Fibroblast of mammary gland (primary cell): ENCODE data around the gene DMRTA2.

Experiments
- DNase-seq: peaks from one replicate; pipeline ENCODE4 v3.0.0-alpha.2; 2010; ENCODE audit warnings: low read depth
- H3K4me3 ChIP-seq: 2 replicates; pipeline ENCODE4 v1.5.1; 2011; ENCODE audit warnings: low read depth, mild to moderate bottlenecking, low read length, moderate library complexity; ENCODE audit not compliant: control insufficient read depth
- TF ChIP-seq, protein P1 (sequence below): conservative IDR thresholded peaks from 2 replicates; pipeline ENCODE4 v1.5.1; 2011; ENCODE audit warnings: low read depth, low read length, inconsistent platforms; ENCODE audit not compliant: control insufficient read depth, insufficient read depth

The DMRTA2 gene

DNA sequence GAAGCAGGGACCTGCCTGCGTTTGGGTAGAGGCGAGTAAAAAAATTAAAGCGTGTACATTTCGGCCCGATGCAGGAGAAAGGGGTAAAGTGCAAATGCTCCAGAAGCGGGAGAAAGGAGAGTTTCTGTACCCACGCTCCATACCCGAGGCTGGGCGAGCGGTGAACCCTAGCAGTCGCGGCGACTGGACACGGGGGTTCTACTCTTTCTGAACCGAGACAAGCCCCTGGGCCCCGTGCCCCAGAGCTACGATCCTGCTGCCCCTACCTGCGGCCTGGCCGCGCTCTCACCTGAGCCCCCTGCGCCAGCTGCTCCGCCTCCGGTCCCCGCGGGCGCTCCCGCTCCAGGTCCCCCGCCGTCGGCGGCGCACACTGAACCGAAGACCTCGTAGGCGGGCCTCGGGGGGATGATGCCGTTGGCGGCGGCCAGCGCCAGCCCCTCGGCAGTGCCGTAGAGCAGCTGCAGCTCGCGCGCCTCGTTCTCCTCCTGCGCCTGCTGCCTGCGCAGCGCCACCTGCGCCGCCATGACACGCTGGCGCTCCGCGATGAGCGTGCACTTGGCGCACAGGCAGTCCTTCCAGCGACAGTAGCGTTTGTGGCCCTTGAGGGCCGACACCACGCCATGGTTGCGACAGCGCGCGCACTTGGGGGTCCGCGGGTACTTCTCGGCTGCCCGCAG lies 2.4 kb downstream of the DMRTA2 start:
- DNase-seq = no peak
- H3K4me3 ChIP-seq = no peak overlapping the region
- TF ChIP-seq, protein P1, sequence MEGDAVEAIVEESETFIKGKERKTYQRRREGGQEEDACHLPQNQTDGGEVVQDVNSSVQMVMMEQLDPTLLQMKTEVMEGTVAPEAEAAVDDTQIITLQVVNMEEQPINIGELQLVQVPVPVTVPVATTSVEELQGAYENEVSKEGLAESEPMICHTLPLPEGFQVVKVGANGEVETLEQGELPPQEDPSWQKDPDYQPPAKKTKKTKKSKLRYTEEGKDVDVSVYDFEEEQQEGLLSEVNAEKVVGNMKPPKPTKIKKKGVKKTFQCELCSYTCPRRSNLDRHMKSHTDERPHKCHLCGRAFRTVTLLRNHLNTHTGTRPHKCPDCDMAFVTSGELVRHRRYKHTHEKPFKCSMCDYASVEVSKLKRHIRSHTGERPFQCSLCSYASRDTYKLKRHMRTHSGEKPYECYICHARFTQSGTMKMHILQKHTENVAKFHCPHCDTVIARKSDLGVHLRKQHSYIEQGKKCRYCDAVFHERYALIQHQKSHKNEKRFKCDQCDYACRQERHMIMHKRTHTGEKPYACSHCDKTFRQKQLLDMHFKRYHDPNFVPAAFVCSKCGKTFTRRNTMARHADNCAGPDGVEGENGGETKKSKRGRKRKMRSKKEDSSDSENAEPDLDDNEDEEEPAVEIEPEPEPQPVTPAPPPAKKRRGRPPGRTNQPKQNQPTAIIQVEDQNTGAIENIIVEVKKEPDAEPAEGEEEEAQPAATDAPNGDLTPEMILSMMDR = no peak

DNA sequence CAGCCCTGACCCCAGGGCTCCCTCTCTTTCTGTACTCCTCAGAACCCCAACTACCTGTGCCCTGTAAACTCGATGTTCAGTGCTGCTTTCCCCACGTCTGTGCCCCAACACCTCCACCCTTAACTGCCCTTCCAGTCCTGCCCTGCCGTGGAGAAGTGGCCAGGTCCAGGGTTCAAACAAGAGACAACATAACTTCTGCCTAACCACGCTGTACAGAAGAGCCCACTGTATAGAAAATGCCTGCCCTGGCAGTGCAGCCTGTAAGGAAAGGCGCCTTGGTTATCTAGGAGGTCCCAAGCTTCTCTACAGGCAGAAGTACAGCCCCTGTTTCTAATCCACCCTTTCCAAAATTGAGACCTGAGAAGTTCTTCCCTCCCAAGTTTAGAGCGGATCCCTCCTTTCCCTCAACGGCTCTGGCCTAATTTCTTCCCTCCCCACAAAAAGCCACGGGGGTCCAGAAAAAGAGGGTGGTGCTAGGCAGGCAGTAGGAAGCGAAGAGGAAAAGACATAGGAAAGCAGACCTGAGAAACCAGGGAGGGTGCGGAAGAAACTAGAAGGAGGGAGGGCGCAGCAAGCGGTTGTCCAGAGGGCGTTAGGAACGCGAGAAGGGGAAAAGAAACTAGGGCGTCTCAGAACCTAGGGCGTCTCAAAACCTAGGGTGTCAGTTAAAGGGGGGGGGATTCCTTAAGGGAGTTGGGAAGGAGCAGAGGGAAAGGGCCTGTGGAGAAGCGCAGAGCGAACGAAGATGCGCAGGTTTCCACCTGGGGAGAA lies 3.2 kb downstream of the DMRTA2 start:
- DNase-seq = no peak
- TF ChIP-seq, protein P1 = no peak
- no peak overlapping the region for H3K4me3 ChIP-seq

DNA sequence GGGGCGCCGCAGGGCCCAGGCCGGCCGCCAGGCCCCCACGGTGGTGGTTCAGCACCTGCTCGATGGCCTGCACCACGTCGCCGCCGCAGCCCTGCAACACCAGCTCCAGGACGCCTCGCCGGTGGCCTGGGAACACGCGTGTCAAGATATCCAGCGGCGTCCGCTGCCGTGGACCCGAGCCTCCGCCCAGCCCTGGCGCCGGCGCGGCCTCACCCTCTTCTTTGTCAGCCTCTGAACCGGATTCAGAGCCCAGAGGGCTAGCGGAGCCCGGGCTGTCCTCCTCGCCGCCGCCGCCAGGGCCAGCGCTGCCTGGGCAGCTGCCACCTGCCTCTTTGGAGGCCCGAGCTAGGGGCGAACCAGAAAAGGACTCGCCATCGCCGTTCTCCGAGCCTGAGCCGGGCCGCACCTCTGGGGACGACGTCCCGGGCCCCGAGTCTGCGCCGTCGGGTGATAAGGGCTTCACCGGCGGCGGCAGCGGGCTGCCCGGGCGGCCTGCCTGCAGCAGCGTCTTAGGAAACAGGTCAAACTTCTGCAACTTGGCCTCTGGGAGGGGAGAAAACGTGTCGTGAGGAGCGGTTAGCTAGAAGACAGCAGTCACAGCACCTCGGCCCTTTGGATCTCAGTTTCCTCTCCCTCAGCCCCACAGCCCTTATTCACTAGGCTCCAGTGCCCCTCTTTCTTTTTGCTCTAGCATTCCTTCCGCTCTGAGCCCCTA lies 3.9 kb downstream of the DMRTA2 start:
- H3K4me3 ChIP-seq = no peak overlapping the region
- TF ChIP-seq, protein P1 = no peak
- DNase-seq = no peak

DNA sequence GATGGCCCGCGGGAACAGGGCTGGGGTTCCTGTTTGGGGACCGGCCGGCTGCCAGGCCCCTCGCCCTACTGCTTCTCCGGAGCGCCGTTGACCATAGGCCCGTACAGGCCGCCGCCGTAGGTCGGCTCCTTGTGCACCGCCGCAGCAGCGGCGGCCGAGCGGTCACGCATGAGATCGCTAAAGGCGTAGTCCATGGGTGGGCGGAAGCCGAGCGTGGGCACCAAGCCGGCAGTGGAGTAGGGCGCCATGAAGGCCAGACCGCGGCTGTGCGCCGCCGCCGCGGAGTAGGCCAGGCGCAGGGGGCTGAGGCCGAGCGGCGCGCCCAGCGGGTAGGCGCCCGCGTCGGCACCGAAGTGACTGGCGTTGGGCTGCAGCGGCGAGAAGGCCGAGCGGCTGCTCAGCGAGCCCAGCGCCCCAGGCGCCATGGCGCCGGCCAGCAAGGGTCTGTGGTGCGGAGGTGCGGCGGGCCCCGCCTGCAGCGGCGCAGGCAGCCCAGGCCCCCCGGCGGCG lies 4.6 kb downstream of the DMRTA2 start:
- no peak for DNase-seq
- TF ChIP-seq, protein P1 = no peak
- no peak overlapping the region for H3K4me3 ChIP-seq

DNA sequence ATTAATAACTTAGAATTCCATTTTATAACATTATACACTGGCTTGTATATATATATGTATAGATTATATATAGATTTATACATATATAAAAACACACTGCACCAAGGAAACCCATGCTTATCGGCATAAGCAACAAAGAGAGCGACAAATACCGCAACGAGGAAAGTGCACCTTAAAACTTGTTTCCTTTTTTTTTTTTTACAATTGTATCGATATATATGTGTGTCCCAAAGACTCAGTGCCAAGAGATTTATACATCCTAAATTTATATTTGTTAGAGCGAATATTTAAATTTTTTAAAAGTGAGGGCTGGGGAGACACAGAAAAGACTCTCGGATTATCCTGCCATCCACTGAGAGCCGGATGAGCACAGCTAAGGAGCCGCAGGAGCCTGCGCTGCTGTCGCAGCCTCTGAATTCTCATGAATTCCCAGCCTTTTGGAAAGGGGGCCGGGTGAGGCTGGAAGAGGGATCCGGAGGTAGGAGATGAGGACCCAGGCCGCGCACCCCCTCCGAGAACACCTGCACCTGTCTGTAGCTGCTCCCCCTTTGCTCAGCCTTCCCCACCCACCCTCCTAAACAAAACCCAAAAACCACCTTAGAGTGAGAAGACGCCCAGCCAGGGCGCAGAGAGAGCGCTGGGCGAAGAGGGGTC lies 5.2 kb downstream of the DMRTA2 start:
- TF ChIP-seq, protein P1 = no peak

DNA sequence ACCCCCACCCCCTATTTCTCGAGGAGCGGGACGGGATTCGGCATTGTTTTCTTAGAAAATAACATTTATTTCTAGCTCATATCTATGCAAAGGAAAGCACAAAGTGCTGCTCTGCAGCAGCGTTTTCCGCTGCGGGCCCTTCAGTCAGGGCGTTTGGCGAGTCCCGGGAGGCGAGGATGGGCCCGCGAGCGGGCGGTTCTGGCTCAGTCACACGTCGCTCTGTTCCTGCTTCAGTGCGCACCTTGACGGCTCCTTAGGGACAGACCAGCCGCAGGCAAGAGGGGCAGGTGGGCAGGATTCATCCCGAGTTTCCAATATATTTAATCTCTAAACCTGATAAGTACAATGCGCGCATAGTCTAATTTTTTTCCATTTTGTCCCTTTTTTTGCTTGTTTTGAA lies 5.7 kb downstream of the DMRTA2 start:
- no peak for DNase-seq
- no peak overlapping the region for H3K4me3 ChIP-seq
- TF ChIP-seq, protein P1 = no peak

More for the DNA sequence above, 5.2 kb downstream of the DMRTA2 start:
- H3K4me3 ChIP-seq = no peak overlapping the region
- DNase-seq = no peak
